Neuronal stem cell (in vitro differentiated cells): Measurements from ENCODE around the gene PGLYRP1.

Experiments used
- DNase-seq: peaks from one replicate; pipeline ENCODE4 v3.0.0-alpha.2; 2013; ENCODE audit warnings: low spot score
- H2AFZ ChIP-seq: one replicate; pipeline ENCODE4 v1.6.1; 2013; ENCODE audit warnings: mild to moderate bottlenecking, low read length, inconsistent platforms
- H2AK5ac ChIP-seq: 2 replicates; pipeline ENCODE4 v1.6.1; 2013; ENCODE audit warnings: low read depth, mild to moderate bottlenecking, inconsistent platforms, low read length, moderate library complexity, mixed read lengths
- H2BK120ac ChIP-seq: 2 replicates; pipeline ENCODE4 v1.6.1; 2013; ENCODE audit warnings: low read depth, mild to moderate bottlenecking, inconsistent platforms, low read length, moderate library complexity, mixed read lengths
- H2BK12ac ChIP-seq: one replicate; pipeline ENCODE4 v1.6.1; 2013; ENCODE audit warnings: low read length, inconsistent platforms
- H2BK15ac ChIP-seq: 2 replicates; pipeline ENCODE4 v1.6.1; 2013; ENCODE audit warnings: mild to moderate bottlenecking, low read length, inconsistent platforms, mixed read lengths
- H2BK5ac ChIP-seq: one replicate; pipeline ENCODE4 v1.6.1; 2013; ENCODE audit warnings: inconsistent platforms, mild to moderate bottlenecking, low read length, moderate library complexity
- H3K14ac ChIP-seq: one replicate; pipeline ENCODE4 v1.6.1; 2013; ENCODE audit warnings: low read length, inconsistent platforms
- H3K18ac ChIP-seq: 2 replicates; pipeline ENCODE4 v1.6.1; 2013; ENCODE audit warnings: low read length, inconsistent platforms
- H3K23ac ChIP-seq: 2 replicates; pipeline ENCODE4 v1.6.1; 2013; ENCODE audit warnings: low read depth, mild to moderate bottlenecking, mixed read lengths, low read length, inconsistent platforms; ENCODE audit not compliant: poor library complexity
- H3K27ac ChIP-seq: replicated peaks from 3 replicates; pipeline ENCODE4 v1.5.1; 2013; ENCODE audit warnings: low read length, inconsistent platforms
- H3K27me3 ChIP-seq, 3 experiments: 2 replicates each; pipeline ENCODE4 v1.6.1; 2013; ENCODE audit warnings: low read length in 3 of 3, mild to moderate bottlenecking in 2 of 3, inconsistent platforms in 1 of 3, low read depth in 1 of 3, mixed read lengths in 1 of 3, moderate library complexity in 1 of 3; ENCODE audit not compliant: control insufficient read depth in 3 of 3, insufficient read depth in 3 of 3
- H3K36me3 ChIP-seq, 2 donors: replicated peaks in 1 of 2; 2 replicates each; pipeline ENCODE4 v1.6.1; 2013; ENCODE audit warnings: low read length in 2 of 2; ENCODE audit not compliant: control insufficient read depth in 2 of 2, insufficient read depth in 2 of 2
- H3K4ac ChIP-seq: 2 replicates; pipeline ENCODE4 v1.6.1; 2013; ENCODE audit warnings: inconsistent platforms, mild to moderate bottlenecking, low read length, moderate library complexity
- H3K4me1 ChIP-seq, 2 donors: 1 replicate in 1 of 2; 2 replicates in 1 of 2; pipeline ENCODE4 v1.6.1; 2013; ENCODE audit warnings: low read length in 2 of 2, low read depth in 1 of 2; ENCODE audit not compliant: control insufficient read depth in 2 of 2, insufficient read depth in 1 of 2
- H3K4me2 ChIP-seq: one replicate; pipeline ENCODE4 v1.6.1; 2013; ENCODE audit warnings: mild to moderate bottlenecking, low read length, inconsistent platforms; ENCODE audit not compliant: insufficient read depth, poor library complexity, severe bottlenecking
- H3K4me3 ChIP-seq, 2 donors: 2 replicates each; pipeline ENCODE4 v1.5.1; 2013; ENCODE audit warnings: low read length in 2 of 2, mild to moderate bottlenecking in 2 of 2, inconsistent platforms in 1 of 2, moderate library complexity in 1 of 2
- H3K79me1 ChIP-seq: one replicate; pipeline ENCODE4 v1.6.1; 2013; ENCODE audit warnings: low read depth, mild to moderate bottlenecking, inconsistent platforms, low read length, moderate library complexity
- H3K9ac ChIP-seq: one replicate; pipeline ENCODE4 v1.6.1; 2013; ENCODE audit warnings: mild to moderate bottlenecking, low read depth, low read length, inconsistent platforms; ENCODE audit not compliant: poor library complexity
- H3K9me3 ChIP-seq, 2 donors: replicated peaks in 1 of 2; 2 replicates each; pipeline versions ENCODE3 to v1.6.1; 2013; ENCODE audit warnings: low read length in 2 of 2, mild to moderate bottlenecking in 2 of 2, inconsistent platforms in 1 of 2, low read depth in 1 of 2, mixed read lengths in 1 of 2, moderate library complexity in 1 of 2; ENCODE audit not compliant: control insufficient read depth in 2 of 2, insufficient read depth in 1 of 2
- H4K8ac ChIP-seq: one replicate; pipeline ENCODE4 v1.6.1; 2013; ENCODE audit warnings: low read depth, mild to moderate bottlenecking, inconsistent platforms, low read length, moderate library complexity
- H4K91ac ChIP-seq: one replicate; pipeline ENCODE4 v1.6.1; 2013; ENCODE audit warnings: low read length, low read depth, mild to moderate bottlenecking, inconsistent platforms; ENCODE audit not compliant: poor library complexity
- WGBS, 2 donors: extraction: QIAGEN DNeasy Blood & Tissue Kit; methylation state at CpG; one replicate each; pipeline ENCODE4 v1.1.7; 2013; ENCODE audit warnings: missing lambda C conversion rate in 2 of 2, mixed read lengths in 1 of 2; ENCODE audit not compliant: insufficient read length in 2 of 2, insufficient replicate concordance in 1 of 2; ENCODE audit errors: extremely low coverage in 2 of 2; 5-methylcytosine and 5-hydroxymethylcytosine counted together

PGLYRP1 gene

DNA sequence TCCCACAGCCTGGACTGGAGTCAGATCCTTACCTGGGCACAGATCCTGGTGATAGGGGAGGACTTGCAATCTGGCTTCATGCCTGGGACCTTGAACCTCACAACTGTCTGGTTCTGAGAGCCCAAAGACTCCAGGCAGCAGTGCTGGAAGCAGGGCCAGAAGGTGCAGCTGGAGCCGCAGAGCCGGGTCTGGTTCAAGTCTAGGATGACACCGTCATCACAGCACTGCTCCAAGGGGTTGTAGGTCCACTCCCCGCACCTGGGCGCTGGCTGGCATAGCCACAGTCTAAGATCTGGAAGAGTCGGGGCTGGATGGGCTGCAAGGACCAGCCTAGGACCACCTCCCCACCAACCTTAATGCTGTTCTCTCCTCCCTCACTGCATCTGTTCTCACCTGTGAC, 17.3 kb upstream of the PGLYRP1 start:
- Histone ChIP-seq H2AK5ac (no peak overlapping the region), H2AFZ (no peak overlapping the region), H3K27ac (no peak overlapping the region), H3K14ac (no peak overlapping the region), H3K36me3 (no peaks in the 10 kb centered on the region), H2BK12ac (no peak overlapping the region), H4K8ac (no peak overlapping the region), H3K4me1 (no peaks in the 10 kb centered on the region), H2BK120ac (no peak overlapping the region), H3K9me3 (peaks cover 20 to 24% of the 10 kb centered on the region in 2 donors), H3K27me3 (no peaks in the 10 kb centered on the region), H3K18ac (no peak overlapping the region), H3K9ac (no peak overlapping the region), H4K91ac (no peak overlapping the region), H3K4me2 (no peak overlapping the region), H2BK5ac (no peak overlapping the region), H3K4me3 (no peak overlapping the region), H2BK15ac (no peak overlapping the region), H3K79me1 (no peaks in the 10 kb centered on the region), H3K4ac (no peak overlapping the region), H3K23ac (no peak overlapping the region)
- no peak for DNase-seq
- WGBS, 2 donors = no CpG with 5 or more reads among the region's 6 CpGs

DNA sequence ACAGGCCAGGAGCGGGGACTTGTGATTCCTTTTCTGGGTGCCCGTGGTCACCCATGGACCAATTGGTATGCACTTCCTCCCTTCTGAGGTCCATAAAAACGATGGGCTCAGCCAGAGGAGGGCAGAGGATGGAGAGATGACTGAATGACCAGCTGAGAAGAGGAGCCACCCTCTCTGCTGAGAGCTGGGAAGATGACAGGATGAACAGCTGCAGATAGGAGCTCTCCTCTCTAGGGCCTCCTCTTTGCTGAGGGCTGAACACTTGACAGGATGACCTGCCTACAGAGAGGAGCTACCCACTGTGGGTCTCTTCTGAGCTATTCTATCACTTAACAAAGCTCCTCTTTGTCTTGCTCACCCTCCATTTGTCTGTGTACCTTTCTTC, 13.9 kb upstream of the PGLYRP1 start:
- no peak overlapping the region for H2AK5ac ChIP-seq
- H3K9me3 ChIP-seq = peaks cover 11 to 12% of the 10 kb centered on the region in 2 donors
- H3K4ac ChIP-seq = no peak overlapping the region
- no peak overlapping the region for H3K4me2 ChIP-seq
- H2AFZ ChIP-seq = no peak overlapping the region
- peak overlapping the region; percentile 65 for H4K8ac ChIP-seq
- H3K79me1 ChIP-seq = peaks cover 1% of the 10 kb centered on the region
- no peak overlapping the region for H3K18ac ChIP-seq
- peaks cover 0 to 2% of the 10 kb centered on the region in 2 donors for H3K36me3 ChIP-seq
- peak overlapping the region; percentile 20 for H3K23ac ChIP-seq
- H2BK120ac ChIP-seq = no peak overlapping the region
- no peak overlapping the region for H2BK12ac ChIP-seq
- DNase-seq = no peak
- H2BK15ac ChIP-seq = no peak overlapping the region
- no peak overlapping the region for H3K27ac ChIP-seq
- H3K9ac ChIP-seq = no peak overlapping the region
- peak overlapping the region; percentile 31 for H3K14ac ChIP-seq
- H2BK5ac ChIP-seq = peak overlapping the region; percentile 75
- WGBS, 2 donors = no CpG with 5 or more reads among the region's 3 CpGs
- no peak overlapping the region for H4K91ac ChIP-seq
- H3K27me3 ChIP-seq = no peaks in the 10 kb centered on the region
- H3K4me3 ChIP-seq = no peak overlapping the region
- no peaks in the 10 kb centered on the region for H3K4me1 ChIP-seq

DNA sequence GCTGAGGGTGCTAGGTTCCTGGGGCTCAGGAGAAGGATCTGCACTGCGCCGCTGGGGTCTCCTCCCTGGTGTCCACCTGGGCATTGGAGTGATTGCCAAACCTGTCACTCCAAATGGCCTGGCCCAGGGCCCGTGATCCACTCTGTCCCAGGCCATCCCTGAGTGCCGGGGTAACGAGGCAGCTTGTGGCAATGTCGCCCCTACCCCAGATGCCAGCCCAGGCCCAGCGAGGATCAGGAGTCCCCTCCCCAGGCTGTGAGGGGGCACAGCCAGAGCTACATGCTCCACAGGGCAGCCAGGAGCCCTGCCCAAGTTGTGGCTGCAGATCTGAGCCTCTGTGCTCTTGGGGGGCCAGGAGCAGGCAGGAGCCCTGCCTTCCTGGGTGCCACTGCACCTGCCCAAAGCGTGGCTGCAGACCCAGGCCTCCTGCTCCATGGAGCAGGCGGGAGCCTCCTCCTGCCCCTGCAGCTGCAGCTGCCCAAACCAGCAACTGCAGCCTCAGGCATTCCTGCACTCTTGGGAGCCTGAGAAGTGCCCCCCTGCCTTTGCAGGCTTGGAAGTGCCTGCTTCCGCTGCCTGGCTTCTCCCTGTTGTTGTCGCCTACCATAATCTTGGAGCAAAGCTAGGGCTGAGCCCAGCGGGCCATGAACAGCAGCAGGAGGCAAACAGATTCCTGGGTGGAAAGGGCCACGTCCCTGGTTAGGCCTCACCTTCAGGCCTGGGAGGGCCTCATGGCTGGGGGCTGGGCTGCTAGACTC, 13.3 kb upstream of the PGLYRP1 start:
- Histone ChIP-seq H3K27me3 (no peaks in the 10 kb centered on the region), H4K91ac (no peak overlapping the region), H3K27ac (no peak overlapping the region)

DNA sequence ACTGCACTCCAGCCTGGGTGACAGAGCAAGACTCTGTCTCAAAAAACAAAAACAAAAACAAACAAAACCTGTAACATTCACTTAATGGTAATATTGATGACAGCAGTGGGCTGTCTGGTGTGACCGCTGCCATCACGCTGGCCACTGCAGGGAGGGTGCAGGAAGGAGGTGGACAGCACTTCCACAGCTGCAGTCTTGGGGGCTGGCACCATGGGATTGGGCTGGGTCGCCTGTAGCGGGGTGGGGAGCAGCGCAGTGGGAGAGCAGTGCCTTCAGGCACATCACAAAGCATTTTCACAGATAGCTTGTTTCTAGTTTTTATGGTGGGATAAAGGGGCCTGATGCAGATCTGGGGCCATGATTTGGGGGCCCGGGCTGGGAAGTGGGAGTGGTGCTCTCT, 12.7 kb upstream of the PGLYRP1 start:
- Histone ChIP-seq H3K9ac (no peak overlapping the region), H4K91ac (no peak overlapping the region), H3K4me2 (no peak overlapping the region), H3K23ac (no peak overlapping the region), H3K4me1 (peaks cover 5 to 6% of the 10 kb centered on the region in 2 donors), H3K79me1 (peaks cover 1% of the 10 kb centered on the region), H2AK5ac (peak overlapping the region; percentile 79), H2AFZ (no peak overlapping the region), H3K27me3 (no peaks in the 10 kb centered on the region), H2BK12ac (no peak overlapping the region), H3K18ac (no peak overlapping the region), H3K4ac (no peak overlapping the region), H4K8ac (no peak overlapping the region), H3K27ac (no peak overlapping the region), H3K9me3 (peaks cover 11 to 12% of the 10 kb centered on the region in 2 donors), H3K36me3 (peaks cover 0 to 2% of the 10 kb centered on the region in 2 donors), H3K4me3 (no peak overlapping the region), H3K14ac (peak overlapping the region; percentile 38), H2BK15ac (peak overlapping the region; percentile 81), H2BK120ac (no peak overlapping the region), H2BK5ac (peak overlapping the region; percentile 66)
- WGBS, 2 donors = no CpG with 5 or more reads among the region's 6 CpGs
- no peak for DNase-seq

More for the DNA sequence above, 13.3 kb upstream of the PGLYRP1 start:
- no peak for DNase-seq
- H3K9me3 ChIP-seq = peaks cover 11 to 12% of the 10 kb centered on the region in 2 donors
- peaks cover 1 to 2% of the 10 kb centered on the region in 2 donors for H3K4me1 ChIP-seq
- peak overlapping the region; percentile 65 for H4K8ac ChIP-seq
- H3K18ac ChIP-seq = peak overlapping the region; percentile 57
- H2BK120ac ChIP-seq = no peak overlapping the region
- peak overlapping the region; percentile 85 for H3K23ac ChIP-seq
- H2BK15ac ChIP-seq = no peak overlapping the region
- peak overlapping the region; percentile 3 for H2BK12ac ChIP-seq
- H2AK5ac ChIP-seq = peak overlapping the region; percentile 79
- H3K4me3 ChIP-seq = no peak overlapping the region
- H3K4me2 ChIP-seq = no peak overlapping the region
- H3K14ac ChIP-seq = peak overlapping the region; percentile 38
- WGBS, 2 donors = no CpG with 5 or more reads among the region's 13 CpGs
- no peak overlapping the region for H3K9ac ChIP-seq
- H3K79me1 ChIP-seq = peaks cover 1% of the 10 kb centered on the region
- H2AFZ ChIP-seq = no peak overlapping the region
- peaks cover 0 to 2% of the 10 kb centered on the region in 2 donors for H3K36me3 ChIP-seq
- peak overlapping the region; percentile 76 for H3K4ac ChIP-seq
- H2BK5ac ChIP-seq = peak overlapping the region; percentile 75
